GM12892 (cell line): ENCODE data around the gene DHRSX.

Experiments
- DNase-seq: peaks from one replicate; pipeline ENCODE4 v3.0.0; 2011; ENCODE audit not compliant: insufficient read length
- FAIRE-seq: peaks from 2 replicates; lab custom pipeline; 2011; peaks lifted over from hg19 to GRCh38; lab: Jason Lieb, UNC
- POLR2A ChIP-seq: IDR thresholded peaks from 2 replicates; pipeline ENCODE4 v1.6.1; 2011; ENCODE audit warnings: low read depth, low read length, control low read depth
- POLR2AphosphoS5 ChIP-seq: IDR thresholded peaks from 2 replicates; pipeline ENCODE4 v1.6.1; 2011; ENCODE audit warnings: low read depth, low read length, control low read depth
- TAF1 ChIP-seq: IDR thresholded peaks from 2 replicates; pipeline ENCODE4 v1.6.1; 2011; ENCODE audit warnings: low read depth, mild to moderate bottlenecking, control low read depth, low read length, borderline replicate concordance

The DHRSX gene

DNA sequence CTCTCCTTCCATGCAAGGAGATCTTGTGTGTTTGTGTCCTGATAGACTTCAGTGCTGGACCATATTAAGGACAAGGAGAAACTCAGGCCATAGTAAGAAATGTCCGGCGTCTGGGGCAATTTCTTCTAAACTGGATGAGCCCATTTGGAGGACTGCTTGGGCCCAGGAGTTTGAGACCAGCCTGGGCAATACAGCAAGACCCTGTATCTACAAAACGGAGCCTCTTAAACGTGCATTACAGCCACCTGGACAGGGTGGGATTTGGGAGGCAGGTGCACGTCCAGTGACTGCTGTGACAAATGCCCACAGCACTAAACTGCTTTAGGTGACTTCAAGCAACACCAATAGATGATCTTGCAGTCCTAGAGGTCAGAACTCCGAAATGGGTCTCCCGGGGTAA lies 311.9 kb downstream of the DHRSX start:
- TF ChIP-seq TAF1 (no peak), POLR2AphosphoS5 (no peak), POLR2A (no peak)
- DNase-seq (no peak), FAIRE-seq (no peak)

DNA sequence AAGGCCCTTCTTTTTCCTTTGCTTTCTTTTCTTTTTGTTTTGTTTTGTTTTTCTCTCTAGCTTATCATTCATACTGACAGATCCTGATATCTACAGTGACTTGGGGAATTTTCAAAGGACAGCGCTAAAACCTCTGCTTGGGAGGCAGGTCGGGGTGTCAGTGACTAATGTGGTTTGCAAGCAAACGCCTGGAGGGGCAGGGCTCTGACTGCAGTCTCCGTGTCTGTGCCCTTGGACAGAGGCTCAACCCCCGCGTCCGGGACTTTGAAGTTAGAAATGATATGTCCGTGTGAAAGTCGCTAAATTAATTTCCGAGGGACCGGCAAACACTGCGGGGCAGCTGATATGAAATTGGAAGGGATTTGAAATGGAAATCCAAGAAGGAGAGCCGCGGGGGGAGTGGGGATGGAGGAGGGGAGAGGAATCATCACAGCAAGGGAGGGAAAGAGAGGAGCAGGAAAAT lies 312.4 kb downstream of the DHRSX start:
- DNase-seq = no peak
- no peak for FAIRE-seq
- TF ChIP-seq POLR2A = no peak
- TF ChIP-seq TAF1 = no peak
- TF ChIP-seq POLR2AphosphoS5 = no peak

DNA sequence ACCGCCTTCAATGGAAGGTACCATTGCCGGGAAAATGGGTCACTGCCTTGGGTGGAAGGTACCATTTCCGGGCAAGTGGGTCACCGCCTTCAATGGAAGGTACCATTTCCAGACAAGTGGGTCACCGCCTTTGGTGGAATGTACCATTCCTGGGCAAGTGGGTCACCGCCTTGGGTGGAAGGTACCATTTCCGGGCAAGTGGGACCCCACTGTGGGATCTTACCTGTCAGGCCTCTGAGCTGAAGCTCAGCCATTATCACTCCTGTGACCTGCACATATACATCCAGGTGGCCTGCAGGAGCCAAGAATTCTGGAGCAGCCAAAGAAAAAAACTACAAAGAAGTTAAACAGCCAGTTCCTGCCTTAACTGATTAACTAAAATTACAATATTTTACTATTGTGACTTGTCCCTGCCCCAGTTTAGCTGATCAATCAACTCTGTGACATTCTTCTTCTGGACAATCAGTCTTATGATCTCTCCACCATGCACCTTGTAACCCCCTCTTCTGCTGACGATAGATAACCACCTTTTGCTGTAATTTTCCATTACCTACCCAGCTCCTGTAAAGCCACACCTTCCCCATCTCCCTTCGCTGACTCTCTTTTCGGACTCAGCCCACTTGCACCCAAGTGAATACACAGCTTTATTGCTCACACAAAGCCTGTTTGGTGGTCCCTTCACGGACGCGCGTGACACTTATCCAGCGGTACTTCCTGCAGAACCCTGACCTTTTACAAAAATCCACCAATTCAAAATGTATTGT lies 313.2 kb downstream of the DHRSX start:
- FAIRE-seq = no peak
- TF ChIP-seq POLR2AphosphoS5 (no peak), POLR2A (no peak), TAF1 (no peak)
- DNase-seq = no peak

DNA sequence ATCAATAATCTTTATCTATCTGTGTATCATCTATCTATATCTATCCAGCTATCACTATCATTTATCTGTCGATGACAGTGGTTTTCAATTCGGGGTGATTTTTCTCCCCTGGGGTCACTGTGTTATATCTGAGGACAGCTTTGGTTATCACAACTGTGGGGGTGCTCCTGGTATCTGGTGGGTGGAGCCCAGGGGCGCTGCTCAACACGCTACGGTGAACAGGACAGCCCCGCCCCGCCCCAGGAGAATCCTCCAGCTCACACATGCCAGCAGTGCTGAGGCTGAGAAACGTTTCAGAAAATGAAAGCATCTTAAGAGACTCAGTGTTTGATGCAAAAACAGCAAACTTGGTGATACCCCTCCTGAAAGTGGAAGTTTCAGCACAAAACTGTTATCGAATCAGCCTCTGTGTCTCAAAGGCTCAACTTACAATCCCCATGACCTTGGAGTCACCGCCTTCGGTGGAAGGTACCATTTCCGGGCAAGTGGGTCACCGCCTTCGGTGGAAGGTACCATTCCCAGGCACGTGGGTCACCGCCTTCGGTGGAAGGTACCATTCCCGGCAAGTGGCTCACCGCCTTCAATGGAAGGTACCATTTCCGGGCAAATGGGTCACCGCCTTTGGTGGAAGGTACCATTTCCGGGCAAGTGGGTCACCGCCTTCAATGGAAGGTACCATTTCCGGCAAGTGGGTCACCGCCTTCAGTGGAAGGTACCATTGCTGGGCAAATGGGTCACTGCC lies 315.3 kb downstream of the DHRSX start:
- no peak for TF ChIP-seq TAF1
- TF ChIP-seq POLR2AphosphoS5 = no peak
- no peak for TF ChIP-seq POLR2A
- no peak for DNase-seq
- no peak for FAIRE-seq

DNA sequence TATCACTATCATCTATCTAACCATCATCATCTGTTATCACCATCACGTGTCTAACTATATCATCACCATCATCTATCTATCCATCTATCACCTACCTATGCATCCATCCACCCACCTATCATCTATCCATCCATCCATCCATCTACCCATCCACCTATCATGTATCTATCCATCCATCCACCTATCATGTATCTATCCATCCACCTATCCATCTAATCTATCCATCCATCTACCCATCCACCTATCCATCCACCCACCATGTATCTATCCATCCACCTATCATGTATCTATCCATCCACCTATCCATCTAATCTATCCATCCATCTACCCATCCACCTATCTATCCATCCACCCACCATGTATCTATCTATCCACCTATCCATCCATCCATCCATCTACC lies 316.7 kb downstream of the DHRSX start:
- FAIRE-seq (no peak), DNase-seq (no peak)
- no peak for TF ChIP-seq POLR2AphosphoS5
- no peak for TF ChIP-seq TAF1
- TF ChIP-seq POLR2A = no peak

DNA sequence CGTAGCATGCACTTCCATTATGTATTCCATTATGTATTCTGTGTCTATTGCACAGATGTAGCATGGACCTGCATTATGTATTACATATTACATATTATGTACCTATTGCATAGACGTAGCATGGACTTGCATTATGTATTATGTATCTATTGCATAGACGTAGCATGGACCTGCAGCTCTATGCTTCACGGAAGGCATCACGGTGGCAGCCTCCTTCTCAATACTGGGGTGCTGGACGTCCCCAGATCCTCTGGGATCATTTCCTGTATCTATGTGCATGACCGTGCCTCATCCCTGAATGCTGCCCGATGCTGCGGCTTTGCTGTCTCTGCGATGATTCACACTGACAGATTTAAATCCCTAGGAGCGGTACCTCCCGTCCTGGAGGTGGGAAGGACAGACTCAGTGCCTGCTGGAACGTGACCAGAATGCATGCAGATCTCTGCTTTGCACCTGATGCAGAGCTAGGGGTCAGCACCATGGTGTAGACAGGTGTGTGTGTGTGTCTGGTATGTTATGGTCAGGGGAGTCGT lies 317.5 kb downstream of the DHRSX start:
- TF ChIP-seq POLR2A = no peak
- TF ChIP-seq TAF1 = no peak
- no peak for TF ChIP-seq POLR2AphosphoS5
- DNase-seq (no peak), FAIRE-seq (no peak)

DNA sequence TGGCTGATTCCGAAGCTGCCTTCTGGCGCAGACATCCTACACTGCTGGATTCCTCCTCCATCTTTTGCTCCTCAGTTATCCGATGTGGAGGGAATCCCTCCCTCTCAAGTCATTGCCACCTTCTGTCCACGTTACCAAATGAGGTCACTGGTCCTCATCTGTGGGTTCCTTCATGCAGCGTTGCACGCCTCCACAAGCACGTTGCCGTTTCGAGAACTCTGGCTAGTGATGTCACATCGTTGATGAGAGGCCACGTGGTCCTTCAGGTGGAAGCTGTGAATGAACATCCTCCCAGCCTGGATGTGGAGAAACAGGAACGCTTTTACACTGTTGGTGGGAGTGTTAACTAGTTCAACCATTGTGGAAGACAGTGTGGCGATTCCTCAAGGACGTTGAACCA lies 323.2 kb downstream of the DHRSX start:
- DNase-seq (no peak), FAIRE-seq (no peak)
- no peak for TF ChIP-seq TAF1
- TF ChIP-seq POLR2AphosphoS5 = no peak
- TF ChIP-seq POLR2A = no peak

DNA sequence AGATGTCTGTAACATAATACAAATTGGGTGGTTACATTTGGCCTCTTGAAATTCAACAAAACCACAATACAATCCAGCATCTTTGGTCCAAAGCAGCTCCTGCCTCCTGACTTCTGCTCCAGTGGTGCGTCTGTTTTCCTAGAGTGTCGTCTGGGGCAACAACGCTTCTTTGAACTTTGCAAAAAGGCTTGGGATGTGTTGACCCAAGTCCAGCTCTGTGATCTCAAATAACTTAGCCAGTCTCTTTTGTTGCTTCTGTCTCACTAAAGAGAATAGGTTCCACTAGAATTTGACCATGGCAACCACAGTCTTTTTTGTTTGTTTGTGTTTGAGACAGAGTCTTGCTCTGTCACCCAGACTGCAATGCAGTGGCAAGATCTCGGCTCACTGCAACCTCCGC lies 324.0 kb downstream of the DHRSX start:
- DNase-seq = no peak
- no peak for FAIRE-seq
- TF ChIP-seq TAF1 (no peak), POLR2A (no peak), POLR2AphosphoS5 (no peak)

DNA sequence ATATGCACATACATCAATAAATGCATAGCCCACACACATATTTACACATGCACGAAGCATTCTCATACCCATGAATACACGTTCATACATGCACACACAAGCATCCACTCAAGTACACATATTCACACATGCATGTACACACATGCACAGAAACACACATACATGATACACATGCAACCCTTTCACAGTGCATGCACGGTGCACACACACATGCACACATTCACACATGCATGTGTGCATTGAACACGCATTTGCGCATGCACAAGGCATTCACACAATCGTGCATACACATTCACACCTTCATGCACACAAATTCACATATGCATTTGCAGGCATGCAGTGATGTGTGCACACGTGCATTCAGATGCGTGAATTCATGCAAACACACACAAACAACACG lies 324.5 kb downstream of the DHRSX start:
- no peak for TF ChIP-seq TAF1
- no peak for TF ChIP-seq POLR2AphosphoS5
- TF ChIP-seq POLR2A = no peak
- FAIRE-seq (no peak), DNase-seq (no peak)

DNA sequence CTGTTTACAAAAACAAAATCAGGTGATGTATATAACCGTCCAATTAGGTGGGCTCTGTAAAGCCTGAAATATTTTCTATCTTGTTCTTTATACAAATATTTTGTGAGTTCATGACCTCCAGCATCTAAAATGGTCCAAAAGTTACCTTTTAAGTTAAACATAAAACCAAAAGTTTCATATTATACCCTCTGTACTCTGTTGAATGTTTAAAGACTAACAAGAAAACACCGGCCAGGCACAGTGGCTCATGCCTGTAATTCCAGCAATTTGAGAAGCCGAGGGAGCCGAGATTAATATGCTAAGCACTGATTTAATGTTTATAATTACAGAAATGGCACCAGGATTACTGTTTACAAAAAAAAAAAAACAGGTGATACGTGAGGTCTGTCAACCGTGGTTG lies 328.4 kb downstream of the DHRSX start:
- DNase-seq = no peak
- no peak for TF ChIP-seq POLR2A
- TF ChIP-seq TAF1 = no peak
- no peak for TF ChIP-seq POLR2AphosphoS5
- no peak for FAIRE-seq
